GM06990 (cell line): Measurements from ENCODE around the gene EI24.

Source experiments
- DNase-seq: peaks from one replicate; pipeline ENCODE4 v3.0.0-alpha.2; 2011; ENCODE audit not compliant: insufficient read length; ENCODE audit errors: extremely low read depth
- H3K27me3 ChIP-seq: replicated peaks from 2 replicates; pipeline ENCODE4 v1.6.0; 2011; ENCODE audit warnings: low read length; ENCODE audit not compliant: control insufficient read depth, insufficient read depth
- H3K36me3 ChIP-seq: 2 replicates; pipeline ENCODE4 v1.5.1; 2011; ENCODE audit warnings: low read length; ENCODE audit not compliant: control insufficient read depth, insufficient read depth
- H3K4me3 ChIP-seq: replicated peaks from 2 replicates; pipeline ENCODE4 v1.5.1; 2011; ENCODE audit warnings: low read depth, mild to moderate bottlenecking, control low read depth, low read length
- TF ChIP-seq, protein P1 (sequence below): IDR thresholded peaks from 2 replicates; pipeline ENCODE4 v1.5.1; 2011; ENCODE audit warnings: low read length, control low read depth, mild to moderate bottlenecking, inconsistent platforms; ENCODE audit not compliant: insufficient read depth, poor library complexity, severe bottlenecking

Gene EI24

GRCh38 chr11:125559888-125560287, 9.4 kb upstream of the EI24 start:
- Histone ChIP-seq H3K27me3 (no peaks in the 10 kb centered on the region), H3K4me3 (no peak overlapping the region), H3K36me3 (no peaks in the 10 kb centered on the region)
- no peak for DNase-seq
- TF ChIP-seq, protein P1, sequence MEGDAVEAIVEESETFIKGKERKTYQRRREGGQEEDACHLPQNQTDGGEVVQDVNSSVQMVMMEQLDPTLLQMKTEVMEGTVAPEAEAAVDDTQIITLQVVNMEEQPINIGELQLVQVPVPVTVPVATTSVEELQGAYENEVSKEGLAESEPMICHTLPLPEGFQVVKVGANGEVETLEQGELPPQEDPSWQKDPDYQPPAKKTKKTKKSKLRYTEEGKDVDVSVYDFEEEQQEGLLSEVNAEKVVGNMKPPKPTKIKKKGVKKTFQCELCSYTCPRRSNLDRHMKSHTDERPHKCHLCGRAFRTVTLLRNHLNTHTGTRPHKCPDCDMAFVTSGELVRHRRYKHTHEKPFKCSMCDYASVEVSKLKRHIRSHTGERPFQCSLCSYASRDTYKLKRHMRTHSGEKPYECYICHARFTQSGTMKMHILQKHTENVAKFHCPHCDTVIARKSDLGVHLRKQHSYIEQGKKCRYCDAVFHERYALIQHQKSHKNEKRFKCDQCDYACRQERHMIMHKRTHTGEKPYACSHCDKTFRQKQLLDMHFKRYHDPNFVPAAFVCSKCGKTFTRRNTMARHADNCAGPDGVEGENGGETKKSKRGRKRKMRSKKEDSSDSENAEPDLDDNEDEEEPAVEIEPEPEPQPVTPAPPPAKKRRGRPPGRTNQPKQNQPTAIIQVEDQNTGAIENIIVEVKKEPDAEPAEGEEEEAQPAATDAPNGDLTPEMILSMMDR: no peak

GRCh38 chr11:125561924-125562323, 7.4 kb upstream of the EI24 start:
- TF ChIP-seq, protein P1: no peak

GRCh38 chr11:125562430-125562829, 6.8 kb upstream of the EI24 start:
- H3K27me3 ChIP-seq: no peaks in the 10 kb centered on the region
- no peak for DNase-seq
- TF ChIP-seq, protein P1: no peak

More at GRCh38 chr11:125561924-125562323, 7.4 kb upstream of the EI24 start:
- Histone ChIP-seq H3K27me3 (no peaks in the 10 kb centered on the region), H3K36me3 (no peaks in the 10 kb centered on the region), H3K4me3 (no peak overlapping the region)
- DNase-seq: no peak

GRCh38 chr11:125564357-125564756, 4.9 kb upstream of the EI24 start:
- Histone ChIP-seq H3K27me3 (no peaks in the 10 kb centered on the region), H3K4me3 (no peak overlapping the region), H3K36me3 (no peaks in the 10 kb centered on the region)
- TF ChIP-seq, protein P1: no peak
- DNase-seq: no peak

More at GRCh38 chr11:125562430-125562829, 6.8 kb upstream of the EI24 start:
- H3K4me3 ChIP-seq: no peak overlapping the region
- H3K36me3 ChIP-seq: no peaks in the 10 kb centered on the region

- Histone ChIP-seq H3K36me3 (no peaks in the 10 kb centered on the region), H3K27me3 (no peaks in the 10 kb centered on the region), H3K4me3 (no peak overlapping the region)
- TF ChIP-seq, protein P1: no peak
- DNase-seq: no peak
Observed at GRCh38 chr11:125566235-125566634, 3.0 kb upstream of the EI24 start.

DNA sequence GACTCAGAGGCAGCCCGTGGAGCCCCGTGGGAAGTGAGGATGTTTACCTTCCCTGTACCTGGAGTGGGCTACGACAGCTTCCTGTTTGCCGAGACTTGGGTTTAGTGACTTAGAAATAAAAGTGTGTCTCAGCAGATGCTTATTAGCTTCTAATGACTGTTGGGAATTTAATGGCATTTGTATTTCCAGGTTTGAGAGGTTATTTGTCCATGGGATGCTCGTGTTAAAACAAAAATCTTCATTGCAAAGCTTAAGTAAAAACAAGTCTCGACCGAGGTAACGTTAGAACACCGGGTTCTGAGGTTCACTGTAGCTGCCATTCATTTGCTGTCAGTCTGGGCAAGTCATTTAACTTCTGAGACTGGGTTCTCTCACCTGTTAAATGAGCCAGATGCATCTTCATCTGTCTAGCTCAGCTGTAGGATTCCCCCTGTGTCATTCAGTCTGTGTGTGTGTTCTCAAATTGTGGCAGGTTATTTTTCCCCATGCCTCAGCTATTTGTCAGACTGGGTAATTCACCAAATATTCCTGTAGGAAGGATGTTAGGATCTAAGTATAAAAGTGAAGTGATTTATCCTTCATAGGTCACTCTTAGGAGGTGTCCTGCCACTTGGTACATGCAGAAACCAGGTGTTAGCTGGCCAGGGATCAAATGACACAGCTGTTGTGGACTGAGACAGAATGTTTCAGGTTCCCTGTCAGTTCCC, 791 bp downstream of the EI24 start:
- TF ChIP-seq, protein P1: no peak
- Histone ChIP-seq H3K4me3 (peak overlapping the region; percentile 99), H3K27me3 (no peaks in the 10 kb centered on the region), H3K36me3 (peaks cover 2% of the 10 kb centered on the region)
- DNase-seq: no peak
